GM12801 (cell line): ENCODE measurements around the gene SHISA9.

Experiments
- CTCF ChIP-seq: IDR thresholded peaks from one replicate; pipeline ENCODE4 v1.5.1; 2011; ENCODE audit warnings: control low read depth; ENCODE audit not compliant: insufficient read length; ENCODE audit errors: extremely low read depth

SHISA9 gene

GRCh38 chr16:12999368-12999767 lies 98.0 kb downstream of the SHISA9 start:
- no peak for TF ChIP-seq CTCF

GRCh38 chr16:13005721-13006247 lies 104.4 kb downstream of the SHISA9 start:
- no peak for TF ChIP-seq CTCF

GRCh38 chr16:13012601-13013000 lies 111.2 kb downstream of the SHISA9 start:
- no peak for TF ChIP-seq CTCF

GRCh38 chr16:13013043-13013442 lies 111.6 kb downstream of the SHISA9 start:
- no peak for TF ChIP-seq CTCF

GRCh38 chr16:13014476-13014875 lies 113.1 kb downstream of the SHISA9 start:
- no peak for TF ChIP-seq CTCF

- TF ChIP-seq CTCF: no peak
These were observed 116.6 kb downstream of the SHISA9 start for GRCh38 chr16:13018026-13018425.

GRCh38 chr16:13021996-13022395 lies 120.6 kb downstream of the SHISA9 start:
- TF ChIP-seq CTCF: no peak

- TF ChIP-seq CTCF: no peak
These were observed 128.4 kb downstream of the SHISA9 start for GRCh38 chr16:13029786-13030185.
